ENCODE results near the gene CLOCK. TPM values are rescaled to one million over a fixed set of nuclear protein-coding genes. Genes with fewer than 3 reads are reported as not detected.

Gene CLOCK
- polyA plus RNA-seq (2011; rRNA removed) (12.6 and 14.2 TPM in 2 replicates), polyA plus RNA-seq (2017; fragmentation: RNase III; extraction: RNeasy Plus Mini Kit Qiagen cat#74134 plus additional on column Dnase treatment) (6.6 to 8.0 TPM (median 7.8 TPM) in 3 replicates), polyA minus RNA-seq (2011; rRNA and poly(A)+ RNA removed) (23.9 and 30.1 TPM in 2 replicates)
- polyA plus RNA-seq (2012; cell fraction: cytosol; rRNA removed) = 1.9 and 3.0 TPM in 2 replicates
- 2.1 and 2.3 TPM in 2 replicates for polyA plus RNA-seq (2012; cell fraction: nucleus; rRNA removed)

- Histone ChIP-seq H3K9me3 (no peaks in the 10 kb centered on the region), H3K4me2 (peak within 1 kb of the TSS; percentile 80), H3K4me3 (peak within 1 kb of the TSS; percentile 82), H3K4me1 (peaks cover 23% of the 10 kb centered on the region), H3K27ac (peak within 1 kb of the TSS; percentile 92 to 100)
- ChIA-PET POLR2A (interaction anchor here (0.7 to 1.2 kb wide), 3 partner anchors 201 to 840 kb away, joined by 3 to 4 read pairs (median 3); partner anchors contain the start of genes AASDH, CEP135 and SRD5A3), CTCF (no interaction called here)
- WGBS (ENCODE audit: missing lambda C conversion rate) = 3% methylated on average over 16 of the region's 71 CpGs
- DNase-seq (ENCODE audit: low read depth in 1 of 2, low spot score in 1 of 2) = peak; percentile 43 to 88
- peak; percentile 85 to 92 for ATAC-seq
- TF ChIP-seq ELK1 (IDR thresholded peaks at IDR 0.05; ENCODE audit: low read depth, low read length) (no peak), JUN (IDR thresholded peaks at IDR 0.05) (0 out of 5 replicates have a peak, but pooled peaks of 1 of the 2 experiments have one; percentile 13), CBX8 (IDR thresholded peaks at IDR 0.05) (no peak), PBX3 (IDR thresholded peaks at IDR 0.05) (no peak), POLR2A (IDR thresholded peaks at IDR 0.05; ENCODE audit: low read length) (peak; percentile 50), FOSL2 (IDR thresholded peaks at IDR 0.05) (no peak), FOSL2 (CRISPR knock-in tag; IDR thresholded peaks at IDR 0.05) (no peak), ATOH8 (CRISPR knock-in tag; IDR thresholded peaks at IDR 0.05; ENCODE audit: low read depth) (no peak), HOXA7 (CRISPR knock-in tag; IDR thresholded peaks at IDR 0.05) (no peak), PHF8 (IDR thresholded peaks at IDR 0.05; ENCODE audit: borderline replicate concordance, low read depth) (peak; percentile 69), ZFP36 (IDR thresholded peaks at IDR 0.05; ENCODE audit: borderline replicate concordance, partially characterized antibody) (no peak), ZNF302 (CRISPR knock-in tag; IDR thresholded peaks at IDR 0.05) (no peak), CTCF (IDR thresholded peaks at IDR 0.05) (no peak; the same call in 1 of the 3 replicates), HDAC2 (IDR thresholded peaks at IDR 0.05) (no peak), BCL3 (IDR thresholded peaks at IDR 0.05) (no peak; the same call in 2 of the 3 replicates), KDM1A (IDR thresholded peaks at IDR 0.05; ENCODE audit: low read depth) (no peak), CEBPB (IDR thresholded peaks at IDR 0.05) (no peak), HEYL (CRISPR knock-in tag; IDR thresholded peaks at IDR 0.05) (no peak), USF2 (IDR thresholded peaks at IDR 0.05) (no peak), CBX2 (IDR thresholded peaks at IDR 0.05; ENCODE audit: borderline replicate concordance, low read depth) (no peak), CHD4 (IDR thresholded peaks at IDR 0.05; ENCODE audit: borderline replicate concordance) (no peak), RCOR1 (IDR thresholded peaks at IDR 0.05; ENCODE audit: low read depth, low read length) (no peak), HMGXB4 (CRISPR knock-in tag; IDR thresholded peaks at IDR 0.05; ENCODE audit: borderline replicate concordance) (no peak), ESRRA (IDR thresholded peaks at IDR 0.05; ENCODE audit: borderline replicate concordance, low read length) (no peak)
- FAIRE-seq = no peak
Observed at GRCh38 chr4:55546756-55547465, at the start of gene CLOCK. Gene CLOCK, minus strand, starts transcription at chr4:55546909. Its CDS starts 64,124 bp downstream, at chr4:55482785.
